Testis (tissue), 3 donors: ENCODE results near the gene BID. TPM values are rescaled to one million over a fixed set of nuclear protein-coding genes. Genes with fewer than 3 reads are reported as not detected.

Source experiments
- DNase-seq: peaks from one replicate; pipeline ENCODE4 v3.0.0-alpha.2; 2019
- H3K27ac ChIP-seq, 2 donors: fragments of 200-600 bp; sonication (generic); one replicate each; pipeline ENCODE4 v1.5.1; 2019
- H3K27me3 ChIP-seq: fragments of 200-600 bp; sonication (generic); one replicate; pipeline ENCODE4 v1.5.1; 2019
- H3K36me3 ChIP-seq: fragments of 200-600 bp; sonication (generic); one replicate; pipeline ENCODE4 v1.5.1; 2017; ENCODE audit warnings: low read depth; ENCODE audit errors: missing control alignments
- H3K4me1 ChIP-seq: fragments of 200-600 bp; sonication (generic); one replicate; pipeline ENCODE4 v1.5.1; 2019
- H3K4me3 ChIP-seq, 2 donors: fragments of 200-600 bp; sonication (generic); one replicate each; pipeline ENCODE4 v1.5.1; 2017 to 2019
- H3K9me3 ChIP-seq: fragments of 200-600 bp; sonication (generic); one replicate; pipeline ENCODE4 v1.5.1; 2017
- POLR2A ChIP-seq: fragments of 450-650 bp; IDR thresholded peaks from one replicate; pipeline ENCODE4 v1.6.1; 2017; ENCODE audit warnings: antibody characterized with exemption, mild to moderate bottlenecking, moderate library complexity
- WGBS, 2 donors: methylation state at CpG; one replicate each; pipeline ENCODE4 v1.1.5; 2018; 5-methylcytosine and 5-hydroxymethylcytosine counted together
- intact Hi-C: fragments of 100-400 bp; cut with DNase I; formaldehyde crosslinking; loops from one replicate; pipeline ENCODE4 v1.15.1; 2023; ENCODE audit warnings: low total_unique reads
- polyA plus RNA-seq: library from polyadenylated mRNA; stranded (reverse); fragments of 350-450 nt; fragmentation: Illumina TruSeq; extraction: RNeasy Lipid Tissue Mini Kit (QIAGEN cat#74804); gene quantifications from one replicate; pipeline ENCODE4 v1.2.3, GENCODE V29; 2014; ENCODE audit warnings: low read depth, low replicate concordance; ENCODE audit not compliant: insufficient read depth
- total RNA-seq, 2 donors: library from RNA; depleted of rRNA; stranded (reverse); fragments of >200 nt; gene quantifications; one replicate each; pipeline ENCODE4 v1.2.3, GENCODE V29; 2016
- TF ChIP-seq, protein P1 (sequence below), 3 experiments: fragments of 450-650 bp in 2 of 3; fragments of 200-600 bp in 1 of 3; sonication (generic) in 1 of 3; IDR thresholded peaks; one replicate each; pipeline ENCODE4 v1.5.1; 2016 to 2019; ENCODE audit warnings: antibody characterized with exemption in 3 of 3, mild to moderate bottlenecking in 2 of 3, moderate library complexity in 1 of 3

BID gene
- total and polyA plus RNA-seq, 3 donors from 2014 or later, result 6.9 to 8.4 (median 8.3) TPM

DNA sequence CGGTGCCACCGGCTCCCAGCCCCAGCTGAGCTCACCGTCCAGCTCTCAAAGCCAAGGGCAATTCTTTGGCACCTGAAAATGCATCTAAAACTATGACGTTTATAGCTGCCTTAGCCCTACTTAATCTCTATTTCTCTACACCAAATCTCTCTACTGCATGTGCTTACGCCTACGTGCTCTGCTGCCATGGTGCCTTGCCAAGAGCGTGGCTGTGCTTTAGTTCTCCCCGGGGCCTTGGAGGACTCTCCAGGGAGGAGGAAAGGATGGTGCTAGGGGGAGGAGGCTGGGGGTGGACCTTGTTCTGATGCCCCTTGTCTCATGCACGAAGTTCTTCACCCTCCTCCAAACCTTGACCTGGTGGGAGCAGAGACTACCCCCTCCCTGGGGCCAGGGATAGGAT lies 9.0 kb upstream of the BID start:
- DNase-seq, result no peak
- no peaks in the 10 kb centered on the region for H3K27me3 ChIP-seq
- no peaks in the 10 kb centered on the region for H3K4me1 ChIP-seq
- no peaks in the 10 kb centered on the region for H3K9me3 ChIP-seq
- 70 to 73% methylated on average over 9 of the region's 9 CpGs for WGBS, 2 donors
- H3K4me3 ChIP-seq, result no peak overlapping the region
- no peak for TF ChIP-seq POLR2A
- TF ChIP-seq, protein P1, sequence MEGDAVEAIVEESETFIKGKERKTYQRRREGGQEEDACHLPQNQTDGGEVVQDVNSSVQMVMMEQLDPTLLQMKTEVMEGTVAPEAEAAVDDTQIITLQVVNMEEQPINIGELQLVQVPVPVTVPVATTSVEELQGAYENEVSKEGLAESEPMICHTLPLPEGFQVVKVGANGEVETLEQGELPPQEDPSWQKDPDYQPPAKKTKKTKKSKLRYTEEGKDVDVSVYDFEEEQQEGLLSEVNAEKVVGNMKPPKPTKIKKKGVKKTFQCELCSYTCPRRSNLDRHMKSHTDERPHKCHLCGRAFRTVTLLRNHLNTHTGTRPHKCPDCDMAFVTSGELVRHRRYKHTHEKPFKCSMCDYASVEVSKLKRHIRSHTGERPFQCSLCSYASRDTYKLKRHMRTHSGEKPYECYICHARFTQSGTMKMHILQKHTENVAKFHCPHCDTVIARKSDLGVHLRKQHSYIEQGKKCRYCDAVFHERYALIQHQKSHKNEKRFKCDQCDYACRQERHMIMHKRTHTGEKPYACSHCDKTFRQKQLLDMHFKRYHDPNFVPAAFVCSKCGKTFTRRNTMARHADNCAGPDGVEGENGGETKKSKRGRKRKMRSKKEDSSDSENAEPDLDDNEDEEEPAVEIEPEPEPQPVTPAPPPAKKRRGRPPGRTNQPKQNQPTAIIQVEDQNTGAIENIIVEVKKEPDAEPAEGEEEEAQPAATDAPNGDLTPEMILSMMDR (IDR thresholded peaks at IDR 0.05), result no peak
- H3K36me3 ChIP-seq, result no peaks in the 10 kb centered on the region
- no peak overlapping the region for H3K27ac ChIP-seq
- intact Hi-C loops, result no loop called here

DNA sequence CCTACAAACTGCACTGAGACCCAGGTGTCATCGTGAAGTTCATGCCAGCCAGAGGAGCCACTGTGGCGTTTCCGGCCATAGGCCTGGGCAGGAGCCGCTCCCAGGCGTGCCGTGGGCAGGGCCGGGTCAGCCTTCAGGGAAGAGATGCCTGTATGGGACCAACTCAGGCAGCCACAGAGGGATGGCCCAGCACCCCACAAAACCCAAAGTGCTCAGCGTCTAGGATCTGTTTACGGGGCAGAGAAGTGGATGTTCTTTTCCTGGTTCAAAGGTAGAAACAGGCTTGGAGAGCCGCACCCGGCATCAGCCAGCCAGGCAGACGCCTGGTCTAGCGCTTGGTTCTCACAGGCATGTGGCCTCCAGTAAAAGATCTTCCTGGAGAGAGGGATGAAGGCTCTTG lies 8.4 kb upstream of the BID start:
- intact Hi-C loops, result no loop called here
- Histone ChIP-seq H3K9me3 (no peaks in the 10 kb centered on the region), H3K27me3 (no peaks in the 10 kb centered on the region), H3K4me1 (no peaks in the 10 kb centered on the region), H3K4me3 (no peak overlapping the region), H3K36me3 (no peaks in the 10 kb centered on the region), H3K27ac (no peak overlapping the region)
- TF ChIP-seq, protein P1 (IDR thresholded peaks at IDR 0.05), result no peak
- TF ChIP-seq POLR2A, result no peak
- 94% methylated on average over 9 to 13 of the region's 13 CpGs for WGBS, 2 donors
- no peak for DNase-seq

DNA sequence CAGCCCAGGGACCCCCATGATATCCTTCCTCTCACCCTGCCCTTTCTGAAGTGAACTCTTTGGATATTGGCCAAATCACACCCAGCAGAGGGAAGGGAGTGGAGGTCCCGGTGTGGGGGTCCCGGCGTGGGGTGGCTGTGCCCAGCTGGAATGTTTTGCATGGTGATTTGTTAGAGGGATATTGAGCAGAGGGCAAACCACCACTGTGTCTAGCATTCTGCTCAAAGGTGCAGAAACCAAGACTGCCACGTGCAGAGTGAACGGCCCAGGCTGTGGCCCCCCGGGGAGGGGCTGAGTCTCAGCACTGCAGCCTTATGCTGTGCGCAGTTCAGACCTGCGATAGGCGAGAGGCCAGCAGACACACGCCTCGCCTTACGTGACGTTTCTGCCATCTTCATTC lies 7.9 kb upstream of the BID start:
- Histone ChIP-seq H3K27me3 (no peaks in the 10 kb centered on the region), H3K27ac (no peak overlapping the region), H3K9me3 (no peaks in the 10 kb centered on the region), H3K36me3 (no peaks in the 10 kb centered on the region), H3K4me3 (no peak overlapping the region), H3K4me1 (no peaks in the 10 kb centered on the region)
- DNase-seq, result no peak
- intact Hi-C loops, result no loop called here
- 76 to 87% methylated on average over 12 to 13 of the region's 13 CpGs for WGBS, 2 donors
- TF ChIP-seq POLR2A, result no peak
- TF ChIP-seq, protein P1 (IDR thresholded peaks at IDR 0.05), result no peak

DNA sequence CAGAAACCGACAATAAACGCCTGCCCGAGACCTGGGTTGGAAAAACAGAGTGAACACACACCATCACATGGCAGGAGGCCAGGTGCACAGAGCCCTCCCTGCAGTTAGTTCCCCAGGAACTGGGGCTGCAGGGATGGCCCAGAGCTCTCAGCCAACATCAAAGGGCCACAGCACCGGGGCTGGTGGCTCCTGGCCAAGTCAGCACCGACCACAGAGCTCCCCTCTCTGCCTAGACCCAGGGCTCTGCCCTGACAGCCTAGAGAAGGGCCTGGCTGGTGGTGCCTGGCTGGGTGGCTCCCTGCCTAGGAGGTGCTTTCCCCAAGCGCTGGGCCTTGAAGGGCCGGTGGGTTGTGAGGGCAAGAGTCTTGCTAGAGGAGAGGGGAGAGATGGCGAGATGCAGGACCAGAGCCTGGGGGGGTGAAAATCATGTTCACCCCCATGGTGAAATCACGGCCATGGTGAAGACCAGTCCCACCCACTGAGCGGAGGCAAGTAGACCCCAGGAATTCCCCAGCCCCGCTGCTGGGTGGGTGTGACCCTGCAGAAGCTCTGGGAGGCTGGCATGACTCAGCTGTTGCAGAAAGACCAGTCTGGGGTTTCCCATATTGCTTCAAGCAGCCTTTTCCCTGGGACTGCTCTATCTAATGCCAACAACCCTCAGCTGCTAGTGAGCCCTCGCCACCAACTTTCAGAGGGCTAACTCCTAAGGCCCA lies 7.2 kb upstream of the BID start:
- WGBS, 2 donors, result 76 to 77% methylated on average over 11 of the region's 12 CpGs
- no peak overlapping the region for H3K4me3 ChIP-seq

More for the DNA sequence above, 7.2 kb upstream of the BID start:
- H3K36me3 ChIP-seq, result no peaks in the 10 kb centered on the region
- H3K27ac ChIP-seq, result no peak overlapping the region
- H3K4me1 ChIP-seq, result no peaks in the 10 kb centered on the region
- DNase-seq, result no peak
- H3K9me3 ChIP-seq, result no peaks in the 10 kb centered on the region
- TF ChIP-seq, protein P1 (IDR thresholded peaks at IDR 0.05), result no peak
- no peak for TF ChIP-seq POLR2A
- H3K27me3 ChIP-seq, result no peaks in the 10 kb centered on the region
- intact Hi-C loops, result no loop called here
